ENCODE data around the gene INKA1. TPM values are rescaled to one million over a fixed set of nuclear protein-coding genes. Genes with fewer than 3 reads are reported as not detected.
"Not testable (repeated sequence)": the region's sequence is repeated elsewhere in the genome, so short reads cannot be mapped to it uniquely, and the experiment has no call there.

Gene INKA1
- polyA plus RNA-seq, 1 donor (not counting 4 experiments of a cell fraction or from before 2014, with no cell fraction given): 10.1 TPM

DNA sequence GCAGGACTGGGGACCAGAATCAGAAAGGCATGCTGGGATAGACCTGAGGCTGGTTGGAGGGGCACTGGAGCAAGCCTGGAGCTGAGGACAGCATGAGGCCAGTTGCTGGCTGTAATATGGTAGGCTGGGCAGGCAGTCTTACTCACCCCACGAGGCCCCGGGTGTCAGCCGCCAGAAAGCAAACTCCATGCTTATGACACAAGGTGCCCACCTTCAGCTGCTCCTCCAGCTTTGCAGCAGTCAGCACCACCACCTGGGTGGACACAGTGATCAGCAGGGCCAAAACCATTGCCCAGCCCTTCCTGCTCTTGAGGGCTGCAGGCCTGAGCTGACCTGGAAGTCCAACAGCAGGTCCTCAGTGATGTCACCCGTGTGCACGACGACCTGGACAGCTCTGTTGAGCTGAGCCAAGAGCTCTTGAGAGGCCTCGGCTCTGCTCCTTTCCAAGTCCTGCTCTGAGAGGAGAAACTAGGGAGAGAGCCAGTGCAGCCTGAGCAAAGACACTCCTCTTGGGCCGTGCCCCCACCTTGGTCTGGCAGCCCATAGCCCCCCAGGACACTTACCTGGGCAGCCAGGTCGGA is 9.9 kb downstream of the INKA1 start:
- H2AFZ ChIP-seq (ENCODE audit: control insufficient read depth, low read length): peak overlapping the region; percentile 77
- no peaks in the 10 kb centered on the region for H3K27me3 ChIP-seq (ENCODE audit: control insufficient read depth, extremely low read depth, insufficient read depth, low read length)
- H3K9ac ChIP-seq (ENCODE audit: control insufficient read depth, extremely low read depth, insufficient read depth, low read length): no peak overlapping the region
- FAIRE-seq: no peak
- H3K27ac ChIP-seq (ENCODE audit: control insufficient read depth, insufficient read depth, low read length): no peak overlapping the region
- no peak for DNase-seq (ENCODE audit: low read depth, low spot score)
- no peaks in the 10 kb centered on the region for H3K79me2 ChIP-seq (ENCODE audit: control insufficient read depth, insufficient read depth, low read length)
- H3K9me1 ChIP-seq (ENCODE audit: control insufficient read depth, extremely low read depth, insufficient read depth, low read length): no peaks in the 10 kb centered on the region
- peak overlapping the region; percentile 85 for H3K4me2 ChIP-seq (ENCODE audit: control insufficient read depth, extremely low read depth, insufficient read depth, low read depth, low read length)
- dilution Hi-C loops (cut with MboI; ENCODE audit: extremely low pct_ligation_motif_present, low sequenced_read_pairs): no loop called here
- TF ChIP-seq EZH2 (IDR thresholded peaks at IDR 0.05; ENCODE audit: low read length): no peak
- H4K20me1 ChIP-seq (ENCODE audit: control insufficient read depth, extremely low read depth, insufficient read depth, low read length): no peaks in the 10 kb centered on the region
- peaks cover 12% of the 10 kb centered on the region for H3K4me1 ChIP-seq (ENCODE audit: control insufficient read depth, extremely low read depth, insufficient read depth, low read length)
- no peaks in the 10 kb centered on the region for H3K9me3 ChIP-seq (ENCODE audit: control insufficient read depth, low read depth, low read length)
- no peak overlapping the region for H3K4me3 ChIP-seq (ENCODE audit: control insufficient read depth in 2 of 3, extremely low read depth in 1 of 3, insufficient read depth in 2 of 3, low read depth in 1 of 3, low read length in 3 of 3)
- peaks cover 0 to 3% of the 10 kb centered on the region in 2 experiments for H3K36me3 ChIP-seq (ENCODE audit: control insufficient read depth in 2 of 2, extremely low read depth in 1 of 2, insufficient read depth in 2 of 2, low read length in 2 of 2)

DNA sequence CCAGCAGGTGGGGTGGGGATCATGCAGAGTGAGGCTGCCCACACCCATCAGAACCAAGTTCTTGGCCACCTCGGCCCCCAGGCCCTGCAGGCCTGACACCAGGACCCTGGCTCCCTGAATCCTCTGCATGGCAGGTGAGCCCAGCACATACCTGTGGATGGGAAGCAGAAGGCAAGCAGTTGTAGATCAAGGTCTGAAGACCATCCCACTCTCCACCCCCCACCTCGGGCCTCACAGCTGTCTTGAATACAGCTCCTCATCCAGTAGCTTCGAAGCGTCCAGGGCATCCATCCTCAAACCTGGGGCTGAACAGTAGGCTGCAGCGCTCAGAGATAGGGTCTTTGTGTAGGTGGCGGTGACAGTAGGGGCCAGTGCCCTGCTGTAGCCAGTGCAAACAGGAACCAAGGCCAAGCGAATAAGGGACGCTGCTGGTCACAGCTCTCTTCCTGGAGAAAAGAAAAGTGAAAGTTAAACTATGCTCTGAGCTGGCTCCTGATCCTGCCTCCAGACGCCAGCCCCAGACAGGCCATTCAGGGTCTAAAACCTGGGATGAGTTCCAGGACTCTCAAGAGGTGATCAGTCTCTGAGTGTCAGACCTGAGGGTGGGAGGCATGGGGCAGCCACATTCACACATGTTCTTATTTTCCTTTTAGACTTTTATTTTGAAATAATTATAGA is 10.6 kb downstream of the INKA1 start, which contains the start of gene UBA7:
UBA7 (minus strand) TSS at position 457 of the 678 bp plus-strand sequence; CDS start at position 291, 166 bp downstream.
- no peak for TF ChIP-seq EZH2 (IDR thresholded peaks at IDR 0.05; ENCODE audit: low read length)
- TF ChIP-seq, protein P1, sequence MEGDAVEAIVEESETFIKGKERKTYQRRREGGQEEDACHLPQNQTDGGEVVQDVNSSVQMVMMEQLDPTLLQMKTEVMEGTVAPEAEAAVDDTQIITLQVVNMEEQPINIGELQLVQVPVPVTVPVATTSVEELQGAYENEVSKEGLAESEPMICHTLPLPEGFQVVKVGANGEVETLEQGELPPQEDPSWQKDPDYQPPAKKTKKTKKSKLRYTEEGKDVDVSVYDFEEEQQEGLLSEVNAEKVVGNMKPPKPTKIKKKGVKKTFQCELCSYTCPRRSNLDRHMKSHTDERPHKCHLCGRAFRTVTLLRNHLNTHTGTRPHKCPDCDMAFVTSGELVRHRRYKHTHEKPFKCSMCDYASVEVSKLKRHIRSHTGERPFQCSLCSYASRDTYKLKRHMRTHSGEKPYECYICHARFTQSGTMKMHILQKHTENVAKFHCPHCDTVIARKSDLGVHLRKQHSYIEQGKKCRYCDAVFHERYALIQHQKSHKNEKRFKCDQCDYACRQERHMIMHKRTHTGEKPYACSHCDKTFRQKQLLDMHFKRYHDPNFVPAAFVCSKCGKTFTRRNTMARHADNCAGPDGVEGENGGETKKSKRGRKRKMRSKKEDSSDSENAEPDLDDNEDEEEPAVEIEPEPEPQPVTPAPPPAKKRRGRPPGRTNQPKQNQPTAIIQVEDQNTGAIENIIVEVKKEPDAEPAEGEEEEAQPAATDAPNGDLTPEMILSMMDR (optimal IDR thresholded peaks at IDR 0.05 in 1 of 3, IDR thresholded peaks at IDR 0.05 in 1 of 3, conservative IDR thresholded peaks at IDR 0.05 in 1 of 3; ENCODE audit: extremely low read depth in 1 of 3, insufficient read depth in 2 of 3, low read length in 3 of 3): no peak
- no peaks in the 10 kb centered on the region for H3K36me3 ChIP-seq (ENCODE audit: control insufficient read depth in 2 of 2, extremely low read depth in 1 of 2, insufficient read depth in 2 of 2, low read length in 2 of 2)
- peak within 1 kb of the TSS; percentile 18 for H3K27ac ChIP-seq (ENCODE audit: control insufficient read depth, insufficient read depth, low read length)
- peak within 1 kb of the TSS; percentile 39 for H3K9ac ChIP-seq (ENCODE audit: control insufficient read depth, extremely low read depth, insufficient read depth, low read length)
- no peaks in the 10 kb centered on the region for H3K27me3 ChIP-seq (ENCODE audit: control insufficient read depth, extremely low read depth, insufficient read depth, low read length)
- no peaks in the 10 kb centered on the region for H4K20me1 ChIP-seq (ENCODE audit: control insufficient read depth, extremely low read depth, insufficient read depth, low read length)
- no peaks in the 10 kb centered on the region for H3K9me3 ChIP-seq (ENCODE audit: control insufficient read depth, low read depth, low read length)
- H3K4me1 ChIP-seq (ENCODE audit: control insufficient read depth, extremely low read depth, insufficient read depth, low read length): peaks cover 9% of the 10 kb centered on the region
- H3K9me1 ChIP-seq (ENCODE audit: control insufficient read depth, extremely low read depth, insufficient read depth, low read length): no peaks in the 10 kb centered on the region
- dilution Hi-C loops (cut with MboI; ENCODE audit: extremely low pct_ligation_motif_present, low sequenced_read_pairs): no loop called here
- H3K4me3 ChIP-seq (ENCODE audit: control insufficient read depth in 2 of 3, extremely low read depth in 1 of 3, insufficient read depth in 2 of 3, low read depth in 1 of 3, low read length in 3 of 3): peak within 1 kb of the TSS; percentile 5 to 54 (median 42)
- peak within 1 kb of the TSS; percentile 85 for H3K4me2 ChIP-seq (ENCODE audit: control insufficient read depth, extremely low read depth, insufficient read depth, low read depth, low read length)
- H2AFZ ChIP-seq (ENCODE audit: control insufficient read depth, low read length): peak within 1 kb of the TSS; percentile 77
- no peaks in the 10 kb centered on the region for H3K79me2 ChIP-seq (ENCODE audit: control insufficient read depth, insufficient read depth, low read length)
- FAIRE-seq (peak; percentile 32), DNase-seq (ENCODE audit: low read depth, low spot score) (no peak)

DNA sequence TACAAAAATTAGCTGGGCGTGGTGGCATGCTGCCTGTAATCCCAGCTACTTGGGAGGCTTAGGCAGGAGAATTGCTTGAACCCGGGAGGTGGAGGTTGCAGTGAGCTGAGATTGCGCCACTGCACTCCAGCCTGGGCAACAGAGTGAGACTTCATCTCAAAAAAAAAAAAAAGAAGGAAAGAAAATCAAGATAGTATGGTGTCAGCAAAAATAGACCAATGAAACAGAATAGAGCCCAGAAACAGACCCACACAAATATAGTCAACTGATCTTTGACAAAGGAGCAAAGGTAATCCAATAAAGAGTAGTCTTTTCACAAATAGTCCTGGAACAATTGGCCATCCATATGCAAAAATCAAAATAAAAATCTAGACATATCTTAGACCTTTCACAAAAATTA is 20.1 kb downstream of the INKA1 start:
- H3K9me3 ChIP-seq (ENCODE audit: control insufficient read depth, low read depth, low read length); H2AFZ ChIP-seq (ENCODE audit: control insufficient read depth, low read length); H3K27ac ChIP-seq (ENCODE audit: control insufficient read depth, insufficient read depth, low read length); H4K20me1 ChIP-seq (ENCODE audit: control insufficient read depth, extremely low read depth, insufficient read depth, low read length); H3K4me3 ChIP-seq (ENCODE audit: control insufficient read depth in 2 of 3, extremely low read depth in 1 of 3, insufficient read depth in 2 of 3, low read depth in 1 of 3, low read length in 3 of 3); H3K4me2 ChIP-seq (ENCODE audit: control insufficient read depth, extremely low read depth, insufficient read depth, low read depth, low read length); dilution Hi-C loops (cut with MboI; ENCODE audit: extremely low pct_ligation_motif_present, low sequenced_read_pairs); FAIRE-seq; H3K9me1 ChIP-seq (ENCODE audit: control insufficient read depth, extremely low read depth, insufficient read depth, low read length); H3K79me2 ChIP-seq (ENCODE audit: control insufficient read depth, insufficient read depth, low read length); H3K36me3 ChIP-seq (ENCODE audit: control insufficient read depth in 2 of 2, extremely low read depth in 1 of 2, insufficient read depth in 2 of 2, low read length in 2 of 2); H3K4me1 ChIP-seq (ENCODE audit: control insufficient read depth, extremely low read depth, insufficient read depth, low read length); DNase-seq (ENCODE audit: low read depth, low spot score); H3K9ac ChIP-seq (ENCODE audit: control insufficient read depth, extremely low read depth, insufficient read depth, low read length); H3K27me3 ChIP-seq (ENCODE audit: control insufficient read depth, extremely low read depth, insufficient read depth, low read length): not testable (repeated sequence)
